ENCODE results near the gene PGLYRP2.

PGLYRP2 gene

DNA sequence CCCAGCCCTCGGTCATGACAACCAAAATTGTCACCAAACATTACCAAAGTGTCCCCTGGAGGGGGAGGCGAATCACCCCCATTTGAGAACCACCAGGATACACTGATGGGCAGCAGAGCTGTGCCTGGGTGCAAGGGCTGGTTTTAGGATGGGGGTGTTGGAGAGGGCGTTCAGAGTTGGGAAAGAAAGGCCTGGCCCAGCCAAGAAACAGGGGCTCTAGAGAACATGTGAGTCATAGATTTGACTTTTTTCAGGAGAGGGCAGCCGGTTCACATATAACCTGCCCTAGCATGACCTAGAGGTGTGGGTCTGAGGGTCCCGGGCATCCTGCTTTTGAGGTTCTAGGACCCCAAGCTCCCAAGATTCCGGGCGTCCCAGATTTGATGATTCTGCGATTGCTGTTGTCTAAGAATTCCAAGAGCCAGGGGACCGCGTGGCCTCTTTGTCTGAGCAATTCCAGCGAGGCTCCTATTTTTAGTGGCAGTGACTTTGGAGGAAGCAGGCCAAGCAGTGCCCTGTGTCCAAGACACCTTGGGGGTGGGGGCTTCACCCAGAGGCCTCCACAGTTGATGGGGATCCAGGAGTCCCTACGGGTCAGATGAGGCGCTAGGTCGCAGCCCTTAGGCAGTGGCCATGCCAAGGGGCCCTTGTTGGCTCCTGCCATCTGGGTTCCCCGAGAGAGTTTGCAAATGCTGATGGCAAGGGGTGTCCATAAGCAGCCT lies 34.6 kb downstream of the PGLYRP2 start:
- Histone ChIP-seq H3K27me3 (ENCODE audit: control insufficient read depth, insufficient read depth, low read length) (no peaks in the 10 kb centered on the region), H3K27ac (ENCODE audit: low read depth, low read length) (no peak overlapping the region), H3K9me3 (ENCODE audit: control insufficient read depth, insufficient read depth, low read length) (no peaks in the 10 kb centered on the region), H3K36me3 (ENCODE audit: control insufficient read depth, insufficient read depth, low read length) (no peaks in the 10 kb centered on the region), H3K9ac (ENCODE audit: low read depth, low read length) (no peak overlapping the region), H3K4me1 (ENCODE audit: control insufficient read depth, insufficient read depth, low read length) (0 out of 2 replicates have a peak, but pooled peaks cover 5% of the 10 kb centered on the region), H3K4me3 (ENCODE audit: low read depth, low read length) (no peak overlapping the region)

DNA sequence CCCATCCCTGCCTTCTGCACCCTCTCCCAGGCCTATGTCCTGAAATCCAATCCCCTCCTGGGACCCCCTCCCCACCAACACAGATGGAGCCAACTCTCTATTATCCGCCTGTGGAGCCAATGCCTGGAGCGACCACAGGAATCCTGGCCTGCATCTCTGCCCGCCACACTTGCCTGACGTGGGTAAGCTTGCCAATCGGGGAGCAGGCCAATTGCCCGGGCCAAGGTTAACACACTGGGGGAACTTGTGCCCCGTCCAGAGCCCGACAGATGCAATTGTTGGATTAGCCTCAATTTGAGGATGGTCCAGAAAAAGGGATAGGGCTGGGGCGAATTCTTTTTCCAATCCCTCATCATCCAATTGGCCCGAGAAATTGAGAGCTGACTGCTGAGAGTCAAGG lies 35.5 kb downstream of the PGLYRP2 start:
- Histone ChIP-seq H3K9me3 (ENCODE audit: control insufficient read depth, insufficient read depth, low read length) (no peaks in the 10 kb centered on the region), H3K36me3 (ENCODE audit: control insufficient read depth, insufficient read depth, low read length) (no peaks in the 10 kb centered on the region), H3K27me3 (ENCODE audit: control insufficient read depth, insufficient read depth, low read length) (no peaks in the 10 kb centered on the region)

DNA sequence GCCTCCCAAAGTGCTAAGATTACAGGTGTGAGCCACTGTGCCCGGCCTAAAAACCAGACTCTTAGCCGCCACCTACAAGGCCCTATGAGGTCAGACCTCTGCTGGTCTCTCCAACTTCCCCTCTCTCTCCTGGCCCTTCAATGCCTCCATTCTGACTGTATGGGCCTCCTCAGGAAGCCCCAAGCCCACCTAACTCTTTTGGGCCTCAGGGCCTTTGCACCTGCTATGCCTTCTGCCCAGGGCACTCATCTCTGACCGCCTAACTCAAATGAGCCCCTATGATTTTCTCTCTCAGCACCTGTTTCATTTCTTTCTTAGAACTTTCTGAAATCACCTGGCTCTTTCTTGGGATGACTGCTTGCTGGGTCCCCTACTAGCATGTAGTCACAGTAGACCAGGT lies 36.0 kb downstream of the PGLYRP2 start:
- Histone ChIP-seq H3K36me3 (ENCODE audit: control insufficient read depth, insufficient read depth, low read length) (no peaks in the 10 kb centered on the region), H3K27me3 (ENCODE audit: control insufficient read depth, insufficient read depth, low read length) (no peaks in the 10 kb centered on the region), H3K27ac (ENCODE audit: low read depth, low read length) (no peak overlapping the region), H3K4me1 (ENCODE audit: control insufficient read depth, insufficient read depth, low read length) (no peaks in the 10 kb centered on the region), H3K9me3 (ENCODE audit: control insufficient read depth, insufficient read depth, low read length) (no peaks in the 10 kb centered on the region), H3K4me3 (ENCODE audit: low read depth, low read length) (no peak overlapping the region), H3K9ac (ENCODE audit: low read depth, low read length) (no peak overlapping the region)

More for the DNA sequence above, 35.5 kb downstream of the PGLYRP2 start:
- Histone ChIP-seq H3K27ac (ENCODE audit: low read depth, low read length) (no peak overlapping the region), H3K4me3 (ENCODE audit: low read depth, low read length) (no peak overlapping the region), H3K9ac (ENCODE audit: low read depth, low read length) (no peak overlapping the region), H3K4me1 (ENCODE audit: control insufficient read depth, insufficient read depth, low read length) (0 out of 2 replicates have a peak, but pooled peaks cover 4% of the 10 kb centered on the region)

DNA sequence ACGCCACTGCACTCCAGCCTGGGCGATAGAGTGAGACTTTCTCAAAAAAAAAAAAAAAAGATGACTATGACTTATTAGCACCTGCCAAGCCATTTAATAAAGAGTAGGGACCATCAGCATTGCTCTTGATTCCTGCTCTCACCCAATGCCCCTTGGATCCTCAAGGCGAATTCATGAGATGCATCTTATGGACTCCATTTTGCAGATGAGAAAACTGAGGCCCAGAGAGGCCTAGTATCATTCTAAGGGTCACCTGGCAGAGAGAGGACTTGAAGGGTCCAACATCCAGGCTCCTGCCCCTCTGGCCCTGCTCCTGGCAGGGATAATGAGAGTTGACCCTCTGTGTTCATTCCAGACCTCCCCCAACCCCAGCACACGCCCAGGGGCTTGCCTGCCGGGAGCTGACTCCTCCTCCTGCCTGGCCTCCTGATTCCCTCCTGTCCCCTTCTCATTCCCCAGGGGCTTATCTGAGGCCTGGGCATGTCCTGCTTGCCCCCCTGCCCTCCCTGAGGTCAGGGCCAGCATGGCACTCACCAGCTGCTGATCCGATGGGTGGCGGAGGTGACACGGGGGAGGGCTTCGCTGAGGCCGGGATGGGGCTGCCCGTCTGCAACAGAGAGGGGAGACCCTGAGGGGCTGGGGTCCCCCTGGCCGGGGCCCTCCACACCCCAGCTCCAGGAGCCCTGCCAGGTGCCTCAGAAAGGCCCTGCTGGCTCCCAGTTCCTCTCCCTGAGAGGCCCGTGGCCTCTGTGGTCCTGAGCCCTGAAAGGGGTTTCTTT lies 37.0 kb downstream of the PGLYRP2 start:
- Histone ChIP-seq H3K27ac (ENCODE audit: low read depth, low read length) (no peak overlapping the region), H3K36me3 (ENCODE audit: control insufficient read depth, insufficient read depth, low read length) (no peaks in the 10 kb centered on the region), H3K9ac (ENCODE audit: low read depth, low read length) (no peak overlapping the region), H3K9me3 (ENCODE audit: control insufficient read depth, insufficient read depth, low read length) (no peaks in the 10 kb centered on the region), H3K4me1 (ENCODE audit: control insufficient read depth, insufficient read depth, low read length) (no peaks in the 10 kb centered on the region), H3K4me3 (ENCODE audit: low read depth, low read length) (no peak overlapping the region), H3K27me3 (ENCODE audit: control insufficient read depth, insufficient read depth, low read length) (no peaks in the 10 kb centered on the region)

DNA sequence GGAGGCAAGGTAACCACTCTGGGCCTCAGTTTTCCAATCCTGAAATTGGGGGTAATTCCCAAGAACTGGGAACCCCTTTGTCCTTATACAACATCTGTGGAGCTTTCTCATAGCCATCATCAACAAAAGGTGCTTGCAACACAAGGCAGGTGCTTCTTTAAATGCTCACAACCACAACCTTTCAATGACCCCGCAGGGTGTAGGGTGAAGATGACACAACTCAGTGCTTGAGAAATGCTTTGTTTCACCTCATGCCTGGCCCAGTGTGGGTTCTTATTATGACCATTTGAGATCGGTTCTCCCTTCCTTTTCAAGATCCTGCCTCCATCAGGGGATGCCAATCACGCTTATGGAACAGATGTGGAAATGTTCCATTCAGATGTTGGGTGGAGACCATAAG lies 38.0 kb downstream of the PGLYRP2 start:
- Histone ChIP-seq H3K4me3 (ENCODE audit: low read depth, low read length) (no peak overlapping the region), H3K27ac (ENCODE audit: low read depth, low read length) (no peak overlapping the region), H3K9ac (ENCODE audit: low read depth, low read length) (no peak overlapping the region), H3K36me3 (ENCODE audit: control insufficient read depth, insufficient read depth, low read length) (no peaks in the 10 kb centered on the region), H3K9me3 (ENCODE audit: control insufficient read depth, insufficient read depth, low read length) (no peaks in the 10 kb centered on the region), H3K4me1 (ENCODE audit: control insufficient read depth, insufficient read depth, low read length) (no peaks in the 10 kb centered on the region), H3K27me3 (ENCODE audit: control insufficient read depth, insufficient read depth, low read length) (no peaks in the 10 kb centered on the region)

DNA sequence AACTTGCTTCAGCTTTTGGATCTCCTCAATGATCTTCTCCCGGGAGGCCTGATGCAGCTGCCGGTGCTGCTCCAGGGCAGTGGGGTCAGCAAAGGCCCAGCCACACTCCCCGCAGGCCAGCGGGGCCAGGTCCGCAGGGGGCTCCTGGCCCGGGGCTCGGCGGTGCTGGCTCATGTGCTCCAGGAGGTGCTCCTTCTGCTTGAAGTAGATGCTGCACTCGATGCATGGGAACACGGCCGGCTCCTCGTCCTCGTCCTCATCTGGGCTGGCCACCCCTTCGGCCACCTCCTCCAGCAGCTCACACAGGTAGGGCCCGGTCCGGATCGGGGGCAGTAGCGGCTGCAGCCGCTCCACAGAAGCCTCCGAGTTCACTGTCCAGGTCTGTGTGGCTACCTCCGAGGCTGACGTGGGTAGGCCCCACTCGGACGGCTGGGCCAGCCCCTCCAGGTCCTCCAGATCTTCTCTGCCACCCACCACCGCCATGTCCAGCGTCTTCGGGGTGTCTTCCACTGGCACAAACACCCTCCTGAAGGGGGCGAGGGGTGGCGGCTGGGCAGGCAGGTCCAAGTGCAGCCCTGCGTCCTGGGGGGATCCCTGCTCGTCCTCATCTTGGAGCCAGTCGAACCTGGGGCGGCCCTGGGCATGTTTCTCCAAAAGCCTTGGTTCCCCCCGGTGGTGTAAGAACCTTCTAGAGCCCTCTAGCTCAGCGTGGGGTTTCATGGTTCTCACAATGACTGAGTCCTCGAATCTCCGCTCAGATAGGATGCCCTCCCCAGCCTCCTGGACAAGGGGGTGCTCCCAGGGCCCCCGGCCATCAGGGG lies 39.3 kb downstream of the PGLYRP2 start:
- no peaks in the 10 kb centered on the region for H3K4me1 ChIP-seq (ENCODE audit: control insufficient read depth, insufficient read depth, low read length)
- no peak overlapping the region for H3K9ac ChIP-seq (ENCODE audit: low read depth, low read length)
- H3K27me3 ChIP-seq (ENCODE audit: control insufficient read depth, insufficient read depth, low read length): no peaks in the 10 kb centered on the region
- no peaks in the 10 kb centered on the region for H3K9me3 ChIP-seq (ENCODE audit: control insufficient read depth, insufficient read depth, low read length)
- H3K4me3 ChIP-seq (ENCODE audit: low read depth, low read length): no peak overlapping the region
- no peaks in the 10 kb centered on the region for H3K36me3 ChIP-seq (ENCODE audit: control insufficient read depth, insufficient read depth, low read length)
- H3K27ac ChIP-seq (ENCODE audit: low read depth, low read length): no peak overlapping the region

DNA sequence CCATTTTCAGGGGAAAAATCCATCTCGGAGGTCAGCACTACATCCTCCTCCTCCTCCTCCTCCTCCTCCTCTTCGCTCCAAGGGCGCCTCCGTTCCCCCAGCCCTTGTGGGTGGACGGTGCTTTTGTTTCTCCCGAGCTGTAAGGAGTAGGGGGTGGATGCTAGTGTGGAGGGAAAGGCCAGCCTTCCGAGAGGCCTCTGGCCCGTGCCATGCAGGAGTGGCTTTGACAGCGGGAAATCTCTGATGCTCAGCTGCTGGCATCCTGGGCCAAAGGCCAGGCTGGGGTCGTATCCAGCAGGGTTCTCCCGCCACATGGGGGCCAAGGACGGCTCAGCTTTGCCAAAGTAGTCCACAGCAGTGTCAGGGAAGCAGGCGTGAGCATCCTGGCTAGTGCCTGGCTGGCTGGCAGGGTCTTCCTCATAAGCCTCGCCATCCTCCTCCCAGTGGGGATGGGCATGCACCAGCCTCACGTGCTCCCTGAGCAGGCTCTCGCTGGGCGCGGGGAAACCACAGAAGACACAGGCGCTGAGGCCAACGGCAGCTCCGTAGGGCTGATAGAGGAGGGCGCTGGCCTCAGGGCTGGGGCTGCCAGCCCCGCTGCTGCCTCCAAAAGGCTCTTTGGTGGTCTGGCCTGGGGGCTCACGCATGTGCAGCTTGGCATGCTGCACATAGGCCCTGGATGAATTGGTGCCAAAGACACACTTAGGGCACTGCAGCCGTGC lies 40.1 kb downstream of the PGLYRP2 start:
- Histone ChIP-seq H3K36me3 (ENCODE audit: control insufficient read depth, insufficient read depth, low read length) (no peaks in the 10 kb centered on the region), H3K9ac (ENCODE audit: low read depth, low read length) (no peak overlapping the region), H3K9me3 (ENCODE audit: control insufficient read depth, insufficient read depth, low read length) (no peaks in the 10 kb centered on the region), H3K4me3 (ENCODE audit: low read depth, low read length) (no peak overlapping the region), H3K27ac (ENCODE audit: low read depth, low read length) (no peak overlapping the region), H3K27me3 (ENCODE audit: control insufficient read depth, insufficient read depth, low read length) (no peaks in the 10 kb centered on the region), H3K4me1 (ENCODE audit: control insufficient read depth, insufficient read depth, low read length) (no peaks in the 10 kb centered on the region)

DNA sequence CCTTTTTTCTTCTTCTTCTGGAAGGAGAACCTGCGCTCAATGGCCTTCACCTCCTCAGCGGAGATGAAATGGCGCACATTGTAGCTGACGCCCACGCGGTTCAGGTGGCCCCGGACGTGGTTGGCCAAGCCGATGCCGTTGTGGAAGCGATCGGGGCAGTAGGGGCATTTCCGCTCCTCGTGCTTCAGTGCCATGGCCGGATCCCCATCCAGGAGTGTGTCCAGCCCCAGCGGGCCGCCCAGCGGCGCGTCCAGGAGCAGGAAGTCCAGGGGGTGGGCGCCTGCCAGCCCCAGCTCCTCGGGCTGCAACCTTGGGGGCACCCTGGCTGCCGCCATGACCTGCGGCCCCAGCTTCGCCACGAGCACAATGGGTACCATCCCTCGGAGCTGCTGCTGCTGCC lies 40.7 kb downstream of the PGLYRP2 start:
- Histone ChIP-seq H3K9ac (ENCODE audit: low read depth, low read length) (no peak overlapping the region), H3K27ac (ENCODE audit: low read depth, low read length) (no peak overlapping the region), H3K27me3 (ENCODE audit: control insufficient read depth, insufficient read depth, low read length) (no peaks in the 10 kb centered on the region), H3K4me1 (ENCODE audit: control insufficient read depth, insufficient read depth, low read length) (peaks cover 2% of the 10 kb centered on the region), H3K9me3 (ENCODE audit: control insufficient read depth, insufficient read depth, low read length) (no peaks in the 10 kb centered on the region), H3K4me3 (ENCODE audit: low read depth, low read length) (no peak overlapping the region), H3K36me3 (ENCODE audit: control insufficient read depth, insufficient read depth, low read length) (no peaks in the 10 kb centered on the region)

DNA sequence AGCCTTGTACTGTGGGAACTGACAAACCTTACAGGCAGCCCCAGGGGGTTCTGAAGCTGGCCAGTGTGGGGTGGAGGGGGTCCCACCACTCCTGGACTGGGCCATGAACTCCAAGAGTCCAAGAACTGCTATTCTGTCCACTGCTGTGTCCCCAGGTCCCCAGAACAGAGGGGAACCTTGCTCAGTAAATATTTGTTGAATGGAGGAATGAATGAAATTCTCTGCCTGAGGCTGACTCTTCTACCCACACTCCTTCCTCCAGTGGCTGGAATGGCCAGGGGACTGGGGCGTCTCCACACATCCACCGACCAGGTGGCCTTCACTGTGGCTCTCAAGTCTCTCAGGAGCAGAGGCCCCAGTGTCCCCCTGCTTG lies 41.2 kb downstream of the PGLYRP2 start:
- H3K4me1 ChIP-seq (ENCODE audit: control insufficient read depth, insufficient read depth, low read length): peaks cover 5% of the 10 kb centered on the region

DNA sequence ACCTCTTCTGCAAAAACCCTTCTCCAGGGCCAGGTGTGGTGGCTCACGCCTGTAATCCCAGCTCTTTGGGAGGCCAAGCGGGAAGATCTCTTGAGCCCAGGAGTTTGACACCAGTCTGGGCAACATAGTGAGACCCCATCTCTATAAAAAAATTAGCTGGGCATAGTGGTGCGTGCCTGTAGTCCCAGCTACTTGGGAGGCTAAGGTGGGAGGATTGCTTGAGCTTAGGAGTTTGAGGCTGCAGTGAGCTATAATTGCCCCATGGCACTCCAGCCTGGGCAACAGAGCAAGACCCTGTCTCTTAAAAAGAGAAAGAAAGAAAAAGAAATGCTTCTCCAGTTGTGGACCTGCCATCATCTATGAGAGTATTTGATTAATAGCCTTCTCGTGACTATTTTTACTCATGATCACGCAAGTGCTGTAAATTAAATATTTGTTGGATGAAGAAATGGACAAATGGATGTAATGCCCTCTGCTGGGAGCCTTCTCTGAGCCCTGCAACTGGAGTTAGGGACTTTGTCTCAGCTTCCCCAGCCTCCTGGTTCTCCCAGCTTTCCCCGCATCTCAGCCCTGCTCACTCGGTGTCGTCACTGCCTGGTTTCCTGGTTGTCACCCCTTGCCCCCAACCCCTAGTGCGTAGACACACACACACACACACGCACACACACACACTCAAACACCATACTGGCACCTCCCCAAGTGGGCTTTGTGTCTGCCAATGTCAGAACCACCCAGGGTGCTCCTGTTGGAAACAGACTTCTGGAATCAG lies 41.8 kb downstream of the PGLYRP2 start:
- no peak overlapping the region for H3K4me3 ChIP-seq (ENCODE audit: low read depth, low read length)
- no peaks in the 10 kb centered on the region for H3K36me3 ChIP-seq (ENCODE audit: control insufficient read depth, insufficient read depth, low read length)
- H3K27ac ChIP-seq (ENCODE audit: low read depth, low read length): no peak overlapping the region
- no peak overlapping the region for H3K9ac ChIP-seq (ENCODE audit: low read depth, low read length)
- no peaks in the 10 kb centered on the region for H3K9me3 ChIP-seq (ENCODE audit: control insufficient read depth, insufficient read depth, low read length)
- H3K27me3 ChIP-seq (ENCODE audit: control insufficient read depth, insufficient read depth, low read length): no peaks in the 10 kb centered on the region
- H3K4me1 ChIP-seq (ENCODE audit: control insufficient read depth, insufficient read depth, low read length): peaks cover 5% of the 10 kb centered on the region

More for the DNA sequence above, 41.2 kb downstream of the PGLYRP2 start:
- H3K27ac ChIP-seq (ENCODE audit: low read depth, low read length): no peak overlapping the region
- H3K36me3 ChIP-seq (ENCODE audit: control insufficient read depth, insufficient read depth, low read length): no peaks in the 10 kb centered on the region
- no peak overlapping the region for H3K4me3 ChIP-seq (ENCODE audit: low read depth, low read length)
- no peaks in the 10 kb centered on the region for H3K9me3 ChIP-seq (ENCODE audit: control insufficient read depth, insufficient read depth, low read length)
- no peak overlapping the region for H3K9ac ChIP-seq (ENCODE audit: low read depth, low read length)
- no peaks in the 10 kb centered on the region for H3K27me3 ChIP-seq (ENCODE audit: control insufficient read depth, insufficient read depth, low read length)
